ENCODE results near the gene IZUMO2.
"Not testable (repeated sequence)": the region's sequence is repeated elsewhere in the genome, so short reads cannot be mapped to it uniquely, and the experiment has no call there.

Gene IZUMO2

DNA sequence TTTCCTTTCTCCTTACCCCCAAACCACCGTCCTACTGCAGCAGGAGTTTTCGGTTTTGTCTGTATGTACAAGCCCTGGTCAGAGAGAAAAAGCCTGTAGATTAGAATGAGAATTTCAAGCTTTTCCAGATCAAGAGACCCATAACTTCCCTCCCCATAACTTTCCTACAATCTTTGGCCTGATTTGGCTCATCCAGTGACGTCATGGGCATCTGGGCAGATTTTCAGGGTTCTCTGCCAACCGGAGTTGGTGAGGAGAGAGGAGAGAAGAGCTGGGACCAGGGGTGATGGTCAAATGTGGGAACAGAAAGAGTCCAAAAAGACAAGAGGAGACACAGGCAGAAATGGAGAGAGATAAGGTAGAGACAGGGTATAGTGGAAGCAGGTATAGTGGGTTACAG, 10.5 kb downstream of the IZUMO2 start:
- TF ChIP-seq CTCF (IDR thresholded peaks at IDR 0.05; ENCODE audit: extremely low read depth, insufficient read depth, missing control alignments) = no peak
- DNase-seq (ENCODE audit: low spot score) = no peak
- in situ Hi-C loops (cut with MboI; ENCODE audit: low pct_unique_long_range_greater_than_20kb, low sequenced_read_pairs, unreplicated experiment) = no loop called here

DNA sequence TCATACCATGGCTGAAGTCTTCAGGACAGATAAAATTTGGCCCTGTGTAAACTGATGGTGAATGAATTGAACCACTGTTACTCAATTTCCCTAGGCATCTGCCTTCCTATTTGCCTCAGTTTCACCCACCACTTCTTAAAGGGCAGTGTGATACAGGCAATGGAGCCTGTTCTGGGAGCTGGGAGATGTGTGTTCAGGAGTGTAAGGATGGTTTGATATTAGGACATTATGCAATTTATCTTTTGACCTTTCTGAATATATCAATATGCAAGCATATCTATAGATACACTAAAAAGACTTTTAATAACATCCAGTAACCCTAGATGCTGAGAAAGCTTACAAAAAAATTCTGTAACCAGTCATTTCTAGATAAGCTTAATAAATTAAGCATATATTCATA, 14.6 kb downstream of the IZUMO2 start:
- TF ChIP-seq CTCF (IDR thresholded peaks at IDR 0.05; ENCODE audit: extremely low read depth, insufficient read depth, missing control alignments) = no peak
- DNase-seq (ENCODE audit: low spot score) = no peak
- in situ Hi-C loops (cut with MboI; ENCODE audit: low pct_unique_long_range_greater_than_20kb, low sequenced_read_pairs, unreplicated experiment) = loop anchor here (25.0 kb wide), 1 partner anchor 211 kb away; the partner anchor contains the start of genes ATF5 and NUP62

GRCh38 chr19:50147462-50148423, 15.3 kb downstream of the IZUMO2 start:
- TF ChIP-seq CTCF (IDR thresholded peaks at IDR 0.05; ENCODE audit: extremely low read depth, insufficient read depth, missing control alignments) = peak; percentile 48
- peak; percentile 71 for DNase-seq (ENCODE audit: low spot score)
- in situ Hi-C loops (cut with MboI; ENCODE audit: low pct_unique_long_range_greater_than_20kb, low sequenced_read_pairs, unreplicated experiment) = loop anchor here (25.0 kb wide), 1 partner anchor 210 kb away; the partner anchor contains the start of genes ATF5 and NUP62

- in situ Hi-C loops (cut with MboI; ENCODE audit: low pct_unique_long_range_greater_than_20kb, low sequenced_read_pairs, unreplicated experiment) = loop anchor here (25.0 kb wide), 1 partner anchor 205 kb away; the partner anchor contains the start of genes ATF5 and NUP62
- DNase-seq (ENCODE audit: low spot score) = not testable (repeated sequence)
Measured at GRCh38 chr19:50141921-50142320, 21.2 kb downstream of the IZUMO2 start.

GRCh38 chr19:50140118-50140845, 22.8 kb downstream of the IZUMO2 start:
- not testable (repeated sequence) for DNase-seq (ENCODE audit: low spot score)
- in situ Hi-C loops (cut with MboI; ENCODE audit: low pct_unique_long_range_greater_than_20kb, low sequenced_read_pairs, unreplicated experiment) = loop anchor here (25.0 kb wide), 1 partner anchor 203 kb away; the partner anchor contains the start of genes ATF5 and NUP62

DNA sequence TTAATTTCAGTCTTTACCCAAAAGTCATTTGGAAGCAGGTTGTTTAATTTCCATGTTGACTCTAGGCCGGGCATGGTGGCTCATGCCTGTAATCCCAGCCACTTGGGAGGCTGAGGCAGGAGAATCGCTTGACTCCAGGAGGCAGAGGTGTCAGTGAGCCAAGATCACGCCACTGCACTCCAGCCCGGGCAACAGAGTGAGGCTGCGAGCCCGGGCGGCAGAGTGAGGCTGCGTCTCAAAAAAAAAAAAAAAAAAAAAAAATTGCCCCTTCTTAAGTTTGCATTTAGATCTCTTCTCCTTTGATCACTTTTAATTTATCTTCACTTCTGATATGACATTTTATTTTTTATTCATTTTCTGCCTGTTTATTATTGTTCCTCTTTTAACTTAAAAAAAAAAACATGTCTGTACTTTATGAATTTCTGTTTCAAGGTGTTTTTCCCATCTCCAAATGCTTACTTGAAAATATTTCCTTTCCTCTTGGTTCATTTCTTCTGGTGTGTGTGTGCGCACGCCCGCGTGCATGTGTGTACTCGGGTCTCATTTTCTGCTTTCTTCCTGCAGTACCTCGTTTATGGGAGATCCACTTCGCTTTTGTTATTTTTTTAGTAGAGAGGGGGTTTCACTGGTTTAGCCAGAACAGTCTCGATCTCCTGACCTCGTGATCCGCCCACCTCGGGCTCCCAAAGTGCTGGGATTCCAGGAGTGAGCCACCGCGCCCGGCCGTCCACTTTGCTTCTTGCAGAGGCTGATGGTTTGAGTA, 26.3 kb downstream of the IZUMO2 start:
- in situ Hi-C loops (cut with MboI; ENCODE audit: low pct_unique_long_range_greater_than_20kb, low sequenced_read_pairs, unreplicated experiment) = loop anchor here (25.0 kb wide), 1 partner anchor 199 kb away; the partner anchor contains the start of genes ATF5 and NUP62
- DNase-seq (ENCODE audit: low spot score) = not testable (repeated sequence)

- in situ Hi-C loops (cut with MboI; ENCODE audit: low pct_unique_long_range_greater_than_20kb, low sequenced_read_pairs, unreplicated experiment) = loop anchor here (25.0 kb wide), 1 partner anchor 199 kb away; the partner anchor contains the start of genes ATF5 and NUP62
- not testable (repeated sequence) for DNase-seq (ENCODE audit: low spot score)
Measured at GRCh38 chr19:50135856-50136602, 27.1 kb downstream of the IZUMO2 start.

DNA sequence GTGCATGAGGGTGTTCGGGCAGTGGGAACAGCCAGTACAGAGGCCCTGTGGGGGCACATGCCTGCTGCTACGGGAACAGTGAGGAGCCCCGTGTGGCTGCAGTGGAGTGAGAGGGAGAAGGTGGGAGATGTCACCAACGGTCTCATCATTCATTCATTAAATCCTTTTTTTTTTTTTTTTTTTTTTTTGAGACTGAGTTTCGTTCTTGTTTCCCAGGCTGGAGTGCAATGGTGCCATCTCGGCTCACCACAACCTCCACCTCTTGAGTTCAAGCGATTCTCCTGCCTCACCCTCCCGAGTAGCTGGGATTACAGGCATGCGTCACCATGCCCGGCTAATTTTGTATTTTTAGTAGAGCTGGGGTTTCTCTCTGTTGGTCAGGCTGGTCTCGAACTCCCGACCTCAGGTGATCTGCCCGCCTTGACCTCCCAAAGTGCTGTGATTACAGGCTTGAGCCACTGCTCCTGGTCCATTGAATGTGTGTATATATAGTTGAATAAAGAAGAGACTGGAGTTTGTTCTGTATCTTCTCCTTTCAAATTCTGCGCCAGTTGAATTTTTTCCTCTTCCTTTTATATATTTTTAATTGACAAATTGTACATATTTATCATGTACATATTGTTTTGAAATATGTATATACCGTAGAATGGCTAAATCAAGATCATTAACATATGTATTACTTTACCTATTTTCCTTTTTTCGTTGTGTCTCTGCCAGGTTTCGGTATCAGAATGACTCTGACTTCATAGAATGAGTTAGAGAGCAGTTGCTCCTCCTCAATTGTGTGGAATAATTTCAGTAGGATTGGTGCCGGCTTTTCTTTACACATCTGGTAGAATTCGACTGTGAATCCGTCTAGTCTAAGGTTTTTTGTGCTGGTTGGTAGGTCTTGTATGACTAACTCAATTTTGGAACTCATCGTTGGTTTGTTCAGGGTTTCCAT, 28.0 kb downstream of the IZUMO2 start:
- DNase-seq (ENCODE audit: low spot score) = not testable (repeated sequence)
- in situ Hi-C loops (cut with MboI; ENCODE audit: low pct_unique_long_range_greater_than_20kb, low sequenced_read_pairs, unreplicated experiment) = loop anchor here (25.0 kb wide), 1 partner anchor 198 kb away; the partner anchor contains the start of genes ATF5 and NUP62

- in situ Hi-C loops (cut with MboI; ENCODE audit: low pct_unique_long_range_greater_than_20kb, low sequenced_read_pairs, unreplicated experiment) = loop anchor here (25.0 kb wide), 1 partner anchor 197 kb away; the partner anchor contains the start of genes ATF5 and NUP62
Measured at GRCh38 chr19:50133518-50134492, 29.3 kb downstream of the IZUMO2 start.

GRCh38 chr19:50104012-50104411, 59.1 kb downstream of the IZUMO2 start:
- DNase-seq (ENCODE audit: low spot score); in situ Hi-C loops (cut with MboI; ENCODE audit: low pct_unique_long_range_greater_than_20kb, low sequenced_read_pairs, unreplicated experiment): not testable (repeated sequence)

More at GRCh38 chr19:50133518-50134492, 29.3 kb downstream of the IZUMO2 start:
- DNase-seq (ENCODE audit: low spot score) = not testable (repeated sequence)

Data from GM13977 (cell line).